ENCODE measurements around the gene WDR5B. TPM values are rescaled to one million over a fixed set of nuclear protein-coding genes. Genes with fewer than 3 reads are reported as not detected.

The WDR5B gene
- total and polyA plus RNA-seq, 2 of the 4 experiments (the other 2 are of a cell fraction) = 3.1 to 5.6 TPM

DNA sequence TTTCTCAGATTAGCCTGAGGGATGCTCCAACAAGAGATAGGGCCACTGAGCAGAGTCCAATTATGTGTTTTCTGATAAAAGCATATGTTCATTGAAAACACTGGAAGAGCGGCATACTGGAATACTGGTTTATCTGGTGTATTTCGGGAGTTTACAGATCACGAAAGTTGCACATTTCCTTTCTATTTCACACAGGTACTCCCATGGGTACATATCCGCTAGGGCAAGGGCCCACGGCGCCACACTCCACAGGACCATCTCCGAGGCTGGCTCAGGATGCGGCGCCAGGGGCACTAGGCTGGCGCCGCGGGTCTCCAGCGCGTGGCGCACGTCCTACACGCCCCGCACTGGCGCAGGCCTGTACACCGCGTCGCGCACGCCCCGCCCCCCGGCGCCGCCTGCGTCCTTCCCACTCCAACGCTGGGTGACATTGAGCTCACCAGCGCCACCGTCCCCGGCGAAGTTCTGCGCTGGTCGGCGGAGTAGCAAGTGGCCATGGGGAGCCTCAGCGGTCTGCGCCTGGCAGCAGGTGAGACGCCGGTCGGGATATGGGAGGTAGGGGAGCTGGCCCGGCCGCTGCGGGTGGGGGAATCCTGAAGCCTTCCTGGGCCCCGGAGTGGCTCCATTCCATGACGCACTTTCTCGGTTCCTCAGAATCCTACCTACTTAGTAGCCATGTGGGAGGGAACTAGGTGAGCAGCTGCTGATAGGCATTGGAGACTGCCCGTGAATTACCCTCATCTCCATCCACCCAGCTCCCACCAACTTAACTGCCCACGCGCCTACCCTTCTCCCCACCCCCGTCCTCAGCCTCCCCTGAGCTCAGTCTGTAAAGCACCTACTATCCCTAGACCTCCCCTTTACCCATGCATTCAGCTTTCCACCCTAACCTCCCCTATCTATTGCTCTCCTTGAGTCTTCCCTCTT, 31.8 kb downstream of the WDR5B start, which contains the start of gene FAM162A (continued):
- no peak; the same call in none of the 2 replicates for TF ChIP-seq CHD1 (IDR thresholded peaks at IDR 0.05; ENCODE audit: low read depth, low read length)
- no peak for TF ChIP-seq NFE2L2 (IDR thresholded peaks at IDR 0.05; ENCODE audit: low read depth, low read length)
- peak; percentile 80; the same call in 1 of the 2 replicates for TF ChIP-seq MAZ (IDR thresholded peaks at IDR 0.05; ENCODE audit: borderline replicate concordance, low read depth, low read length)
